GM12878 (cell line): ENCODE measurements around the gene NPRL2. TPM values are rescaled to one million over a fixed set of nuclear protein-coding genes. Genes with fewer than 3 reads are reported as not detected.

Experiments
- ATAC-seq: fragments of 200-7000 bp; cut with Tn5 transposase; 3 replicates; pipeline ENCODE4 v1.9.1; 2020; ENCODE audit warnings: mild to moderate bottlenecking, moderate library complexity
- BruUV-seq: library from RNA; stranded (reverse); fragments of 400-500 nt; replicated peaks from 2 replicates; lab custom pipeline; 2021; lab: Mats Ljungman, UMichigan
- CTCF ChIA-PET: fragments of 300-600 bp; sonication (Branson Sonifier 250); formaldehyde crosslinking; extraction: SDS; loops from one replicate; lab custom pipeline; 2021; ENCODE audit warnings: inconsistent platforms; lab: Yijun Ruan, JAX
- POLR2A ChIA-PET: fragments of 350-600 bp; formaldehyde crosslinking; extraction: SDS; loops from one replicate; lab custom pipeline; 2021; ENCODE audit warnings: inconsistent platforms; lab: Charles Lee
- RAD21 ChIA-PET: fragments of 300-600 bp; sonication (Branson Sonifier 250); formaldehyde crosslinking; loops from one replicate; lab custom pipeline; 2023; ENCODE audit warnings: antibody characterized with exemption; ENCODE audit not compliant: unreplicated experiment; lab: Charles Lee
- SMC1A ChIA-PET: fragments of 300-600 bp; sonication (Branson Sonifier 250); formaldehyde crosslinking; loops from one replicate; lab custom pipeline; 2023; ENCODE audit not compliant: unreplicated experiment, uncharacterized antibody; lab: Charles Lee
- DNase-seq: peaks from one replicate; pipeline ENCODE4 v3.0.0-alpha.2; 2011; ENCODE audit warnings: low read depth, low spot score
- FAIRE-seq: peaks from 3 replicates; lab custom pipeline; 2011; peaks lifted over from hg19 to GRCh38; lab: Jason Lieb, UNC
- H2AFZ ChIP-seq: 2 replicates; pipeline ENCODE4 v1.6.0; 2011; ENCODE audit warnings: low read depth, low read length, control low read depth; ENCODE audit not compliant: control insufficient read depth
- H3K27ac ChIP-seq: 2 replicates; pipeline ENCODE4 v1.5.1; 2011; ENCODE audit warnings: control low read depth; ENCODE audit not compliant: control insufficient read depth, insufficient read depth
- H3K27me3 ChIP-seq, 2 experiments: replicated peaks in 1 of 2; 2 replicates each; pipeline versions ENCODE4 v1.6.0 to v1.6.1; 2011; ENCODE audit warnings: low read length in 1 of 2; ENCODE audit not compliant: control insufficient read depth in 2 of 2, insufficient read depth in 2 of 2
- H3K36me3 ChIP-seq, 2 experiments: 2 replicates each; pipeline ENCODE4 v1.5.1; 2011; ENCODE audit warnings: low read length in 1 of 2; ENCODE audit not compliant: control insufficient read depth in 2 of 2, insufficient read depth in 2 of 2
- H3K4me1 ChIP-seq: 2 replicates; pipeline ENCODE4 v1.6.1; 2011; ENCODE audit warnings: mild to moderate bottlenecking, low read length, moderate library complexity, mixed read lengths; ENCODE audit not compliant: control insufficient read depth, insufficient read depth
- H3K4me2 ChIP-seq: 2 replicates; pipeline ENCODE4 v1.6.0; 2011; ENCODE audit warnings: control low read depth; ENCODE audit not compliant: control insufficient read depth, insufficient read depth
- H3K4me3 ChIP-seq: fragments of 200-600 bp; sonication (generic); 2 replicates; pipeline ENCODE4 v1.5.1; 2016
- H3K79me2 ChIP-seq: 2 replicates; pipeline ENCODE4 v1.6.0; 2011; ENCODE audit warnings: low read length; ENCODE audit not compliant: control insufficient read depth, insufficient read depth
- H3K9ac ChIP-seq: 2 replicates; pipeline ENCODE4 v1.8.0; 2011; ENCODE audit warnings: low read length, control low read depth, mixed read lengths; ENCODE audit not compliant: control insufficient read depth, insufficient read depth
- H3K9me3 ChIP-seq: replicated peaks from 3 replicates; pipeline ENCODE4 v1.5.1; 2011; ENCODE audit warnings: mild to moderate bottlenecking, low read length; ENCODE audit not compliant: control insufficient read depth, insufficient read depth
- H4K20me1 ChIP-seq: 2 replicates; pipeline ENCODE4 v1.6.0; 2011; ENCODE audit not compliant: control insufficient read depth, insufficient read depth
- HDAC6 ChIP-seq: fragments of 200-600 bp; sonication (generic); IDR thresholded peaks from one replicate; pipeline ENCODE4 v1.8.0; 2017; ENCODE audit warnings: antibody characterized with exemption; ENCODE audit not compliant: unreplicated experiment
- PBX3 ChIP-seq: IDR thresholded peaks from 2 replicates; pipeline ENCODE4 v1.6.1; 2011; ENCODE audit warnings: mild to moderate bottlenecking, low read depth, low read length, moderate library complexity; ENCODE audit not compliant: insufficient replicate concordance
- SRF ChIP-seq, 2 experiments: IDR thresholded peaks; 2 replicates each; pipeline ENCODE4 v1.6.1; 2011; ENCODE audit warnings: low read depth in 2 of 2, low read length in 2 of 2, mild to moderate bottlenecking in 1 of 2, moderate library complexity in 1 of 2
- WRNIP1 ChIP-seq: IDR thresholded peaks from 2 replicates; pipeline ENCODE4 v1.6.1; 2011; ENCODE audit warnings: low read depth, low read length, improper control_type of control experiment, borderline replicate concordance
- ZNF24 ChIP-seq: fragments of 450-650 bp; IDR thresholded peaks from 2 replicates; pipeline ENCODE4 v1.6.1; 2017; ENCODE audit warnings: antibody characterized with exemption, mild to moderate bottlenecking
- ZNF384 ChIP-seq: IDR thresholded peaks from 2 replicates; pipeline ENCODE4 v1.6.1; 2012; ENCODE audit warnings: low read depth, mild to moderate bottlenecking, low read length, improper control_type of control experiment, borderline replicate concordance
- WGBS: methylation state at CpG from one replicate; pipeline ENCODE4 v1.1.6; 2016; ENCODE audit warnings: low lambda C conversion rate; ENCODE audit not compliant: insufficient replicate concordance, insufficient coverage; ENCODE audit errors: missing lambda C conversion rate; 5-methylcytosine and 5-hydroxymethylcytosine counted together
- in situ Hi-C: fragments of 300-500 bp; cut with MboI; formaldehyde crosslinking; loops from 9 replicates; pipeline ENCODE4 v1.14.3; 2018; ENCODE audit warnings: mixed read lengths
- intact Hi-C: fragments of 100-400 bp; cut with micrococcal nuclease; formaldehyde crosslinking; loops from one replicate; pipeline ENCODE4 v1.14.2; 2022; ENCODE audit not compliant: unreplicated experiment
- polyA plus RNA-seq, 11 experiments: library from polyadenylated mRNA; depleted of rRNA in 4 of 11; unstranded in 6 of 11; stranded (reverse) in 5 of 11; fragments of >200 nt; fragmentation: Nextera tagmentation in 4 of 11; fragmentation: Illumina TruSeq in 1 of 11; extraction: Ambion mirVana in 4 of 11; extraction: Trizol in 1 of 11; gene quantifications; 1 replicate in 1 of 11; 2 replicates in 10 of 11; pipeline versions ENCODE4 v1.2.1 to v1.2.3, GENCODE V29; 2011 to 2016; ENCODE audit warnings: inconsistent platforms in 2 of 11, missing spikeins in 2 of 11, low read depth in 1 of 11
- total RNA-seq, 4 experiments: library from RNA; depleted of rRNA in 3 of 4; stranded (reverse); fragments of >200 nt in 3 of 4; fragmentation: Illumina TruSeq in 1 of 4; extraction: Trizol in 1 of 4; gene quantifications; 2 replicates each; pipeline versions ENCODE4 v1.2.1 to v1.2.3, GENCODE V29; 2013 to 2021

The NPRL2 gene
- total and polyA plus RNA-seq, 10 of the 15 experiments (the other 5 are each of a cell fraction or from before 2014, with no cell fraction given), result 17.8 to 54.2 (median 32.9) TPM

GRCh38 chr3:50341996-50342650, 8.5 kb downstream of the NPRL2 start (continued):
- TF ChIP-seq ZNF384, result no peak

- H3K4me1 ChIP-seq, result peaks cover 8% of the 10 kb centered on the region; the same call in 1 of the 2 replicates
- ChIA-PET CTCF (interaction anchor here (6.4 to 10.5 kb wide), 2 partner anchors 7 to 19 kb away, joined by 59 to 72 read pairs; partner anchors contain the start of genes CYB561D2, HYAL2 and NPRL2), POLR2A (interaction anchor here (0.6 to 7.0 kb wide), 5 partner anchors 8 to 1860 kb away, joined by 3 to 84 read pairs (median 4); partner anchors contain the start of genes CYB561D2, HYAL2 and NPRL2), SMC1A (no interaction called here), RAD21 (no interaction called here)
- peaks cover 39% of the 10 kb centered on the region for H3K79me2 ChIP-seq
- no peak for DNase-seq
- BruUV-seq, result no TSS peak
- peak overlapping the region; percentile 86; the same call in 1 of the 2 replicates for H3K9ac ChIP-seq
- in situ Hi-C loops (no loop called here), intact Hi-C loops (no loop called here)
- 99% methylated on average over 9 of the region's 9 CpGs for WGBS
- H3K9me3 ChIP-seq, result no peaks in the 10 kb centered on the region
- ATAC-seq, result no peak
- peak overlapping the region; percentile 75 for H3K4me2 ChIP-seq
- no peak for FAIRE-seq
- no peaks in the 10 kb centered on the region for H3K36me3 ChIP-seq
- H4K20me1 ChIP-seq, result no peaks in the 10 kb centered on the region
- no peaks in the 10 kb centered on the region for H3K27me3 ChIP-seq
- no peak for TF ChIP-seq SRF (IDR thresholded peaks at IDR 0.05; ENCODE audit: low read depth in 2 of 2, low read length in 2 of 2)
- TF ChIP-seq PBX3, result no peak
- no peak for TF ChIP-seq ZNF24
- TF ChIP-seq ZNF384, result no peak
- TF ChIP-seq HDAC6, result no peak
- no peak for TF ChIP-seq WRNIP1
- no peak overlapping the region; the same call in 1 of the 2 replicates for H3K27ac ChIP-seq
- peak overlapping the region; percentile 96 for H3K4me3 ChIP-seq
- H2AFZ ChIP-seq, result no peak overlapping the region
Measured at GRCh38 chr3:50341537-50341936, 9.0 kb downstream of the NPRL2 start.
